Measurements from ENCODE around the gene SEPTIN3.

SEPTIN3 gene

GRCh38 chr22:41979423-41980250, 10.4 kb downstream of the SEPTIN3 start:
- H3K4me3 ChIP-seq (IDR thresholded peaks at IDR 0.05; ENCODE audit: insufficient read depth, low read depth, low read length): no peak overlapping the region
- H3K27ac ChIP-seq: no peak overlapping the region
- H3K36me3 ChIP-seq (ENCODE audit: insufficient read depth): no peaks in the 10 kb centered on the region
- no peak overlapping the region for H3K9ac ChIP-seq
- H3K4me2 ChIP-seq: no peak overlapping the region
- no peaks in the 10 kb centered on the region for H3K4me1 ChIP-seq (ENCODE audit: low read depth, poor library complexity, severe bottlenecking)
- no peak overlapping the region for H2AFZ ChIP-seq (ENCODE audit: low read depth)
- TF ChIP-seq CTCF (conservative IDR thresholded peaks at IDR 0.05; ENCODE audit: low read depth, low read length): no peak
- H3K79me2 ChIP-seq (ENCODE audit: insufficient read depth, low read depth): no peaks in the 10 kb centered on the region
- H4K20me1 ChIP-seq (ENCODE audit: insufficient read depth): no peaks in the 10 kb centered on the region
- H3K27me3 ChIP-seq (ENCODE audit: insufficient read depth, low read depth): peaks cover 11% of the 10 kb centered on the region

GRCh38 chr22:41982865-41983264, 13.6 kb downstream of the SEPTIN3 start:
- no peak overlapping the region for H3K9ac ChIP-seq
- H3K36me3 ChIP-seq (ENCODE audit: insufficient read depth): no peaks in the 10 kb centered on the region
- H3K4me3 ChIP-seq (IDR thresholded peaks at IDR 0.05; ENCODE audit: insufficient read depth, low read depth, low read length): no peak overlapping the region
- H3K79me2 ChIP-seq (ENCODE audit: insufficient read depth, low read depth): no peaks in the 10 kb centered on the region
- no peak overlapping the region for H3K27ac ChIP-seq
- no peak for TF ChIP-seq CTCF (conservative IDR thresholded peaks at IDR 0.05; ENCODE audit: low read depth, low read length)
- no peaks in the 10 kb centered on the region for H3K27me3 ChIP-seq (ENCODE audit: insufficient read depth, low read depth)
- no peaks in the 10 kb centered on the region for H4K20me1 ChIP-seq (ENCODE audit: insufficient read depth)
- H3K4me1 ChIP-seq (ENCODE audit: low read depth, poor library complexity, severe bottlenecking): no peaks in the 10 kb centered on the region
- H3K4me2 ChIP-seq: no peak overlapping the region
- no peak overlapping the region for H2AFZ ChIP-seq (ENCODE audit: low read depth)

GRCh38 chr22:41983513-41984405, 14.5 kb downstream of the SEPTIN3 start:
- H3K4me3 ChIP-seq (IDR thresholded peaks at IDR 0.05; ENCODE audit: insufficient read depth, low read depth, low read length): no peak overlapping the region
- H3K4me2 ChIP-seq: no peak overlapping the region
- no peaks in the 10 kb centered on the region for H3K79me2 ChIP-seq (ENCODE audit: insufficient read depth, low read depth)
- no peak for TF ChIP-seq CTCF (conservative IDR thresholded peaks at IDR 0.05; ENCODE audit: low read depth, low read length)
- no peak overlapping the region for H3K9ac ChIP-seq
- H4K20me1 ChIP-seq (ENCODE audit: insufficient read depth): no peaks in the 10 kb centered on the region
- no peak overlapping the region for H3K27ac ChIP-seq
- no peaks in the 10 kb centered on the region for H3K36me3 ChIP-seq (ENCODE audit: insufficient read depth)
- H3K4me1 ChIP-seq (ENCODE audit: low read depth, poor library complexity, severe bottlenecking): no peaks in the 10 kb centered on the region
- H3K27me3 ChIP-seq (ENCODE audit: insufficient read depth, low read depth): no peaks in the 10 kb centered on the region
- H2AFZ ChIP-seq (ENCODE audit: low read depth): no peak overlapping the region

GRCh38 chr22:41987276-41987675, 18.0 kb downstream of the SEPTIN3 start:
- Histone ChIP-seq H3K4me1 (ENCODE audit: low read depth, poor library complexity, severe bottlenecking) (no peaks in the 10 kb centered on the region), H4K20me1 (ENCODE audit: insufficient read depth) (no peaks in the 10 kb centered on the region), H3K27ac (no peak overlapping the region), H3K4me2 (no peak overlapping the region), H3K36me3 (ENCODE audit: insufficient read depth) (no peaks in the 10 kb centered on the region), H2AFZ (ENCODE audit: low read depth) (no peak overlapping the region), H3K27me3 (ENCODE audit: insufficient read depth, low read depth) (no peaks in the 10 kb centered on the region), H3K9ac (no peak overlapping the region), H3K4me3 (IDR thresholded peaks at IDR 0.05; ENCODE audit: insufficient read depth, low read depth, low read length) (no peak overlapping the region), H3K79me2 (ENCODE audit: insufficient read depth, low read depth) (no peaks in the 10 kb centered on the region)
- no peak for TF ChIP-seq CTCF (conservative IDR thresholded peaks at IDR 0.05; ENCODE audit: low read depth, low read length)

Data from KMS-11 (cell line).